ENCODE results near the gene GPRIN1. TPM values are rescaled to one million over a fixed set of nuclear protein-coding genes. Genes with fewer than 3 reads are reported as not detected.
A peak's percentile ranks its signal among the peaks of the same experiment; 100 is the strongest.

The GPRIN1 gene
- total RNA-seq, 2 donors from 2014 or later, result 0.57 to 0.60 TPM

DNA sequence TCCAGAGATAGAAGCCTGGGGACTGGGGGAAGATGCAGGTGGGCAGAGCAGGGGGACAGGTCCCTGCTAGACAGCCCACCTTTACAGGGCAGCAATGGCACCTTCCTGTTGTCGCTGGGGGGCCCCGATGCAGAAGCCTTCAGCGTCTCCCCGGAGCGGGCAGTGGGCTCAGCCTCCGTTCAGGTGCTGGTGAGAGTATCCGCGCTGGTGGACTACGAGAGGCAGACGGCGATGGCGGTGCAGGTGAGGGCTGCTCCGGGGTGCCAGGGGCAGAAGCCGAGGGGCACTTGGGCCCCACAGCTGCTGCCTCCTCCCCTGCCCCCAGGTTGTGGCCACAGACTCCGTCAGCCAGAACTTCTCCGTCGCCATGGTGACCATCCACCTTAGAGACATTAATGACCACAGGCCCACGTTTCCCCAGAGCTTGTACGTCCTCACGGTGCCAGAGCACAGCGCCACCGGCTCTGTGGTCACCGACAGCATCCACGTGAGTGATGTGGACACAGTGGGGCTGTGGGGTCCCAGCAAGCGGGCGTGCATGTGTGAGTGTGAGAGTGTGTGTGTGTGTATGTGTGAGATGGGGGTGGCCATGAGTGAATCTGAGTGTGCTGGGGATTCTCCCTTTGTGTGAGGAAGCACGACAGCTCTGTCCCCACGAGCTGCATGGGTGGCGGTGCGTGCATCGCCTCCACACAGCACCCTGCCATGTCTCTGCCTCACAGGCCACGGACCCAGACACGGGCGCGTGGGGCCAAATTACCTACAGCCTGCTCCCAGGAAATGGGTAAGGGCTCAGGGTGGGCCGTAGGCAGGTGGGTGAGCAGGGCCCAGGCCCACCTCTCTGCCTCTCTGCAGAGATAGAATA is 32.4 kb downstream of the GPRIN1 start:
- DNase-seq (no peak), ATAC-seq (no peak)
- Mint-ChIP-seq H3K4me3 (no peak overlapping the region), H3K36me3 (ENCODE audit: low read depth) (no peaks in the 10 kb centered on the region), H3K27me3 (peaks cover 4% of the 10 kb centered on the region), H3K4me1 (peaks cover 10% of the 10 kb centered on the region), H3K27ac (peak overlapping the region; percentile 39)
- no peaks in the 10 kb centered on the region for H3K9me3 ChIP-seq (ENCODE audit: control insufficient read depth, low read length, poor library complexity, severe bottlenecking)

DNA sequence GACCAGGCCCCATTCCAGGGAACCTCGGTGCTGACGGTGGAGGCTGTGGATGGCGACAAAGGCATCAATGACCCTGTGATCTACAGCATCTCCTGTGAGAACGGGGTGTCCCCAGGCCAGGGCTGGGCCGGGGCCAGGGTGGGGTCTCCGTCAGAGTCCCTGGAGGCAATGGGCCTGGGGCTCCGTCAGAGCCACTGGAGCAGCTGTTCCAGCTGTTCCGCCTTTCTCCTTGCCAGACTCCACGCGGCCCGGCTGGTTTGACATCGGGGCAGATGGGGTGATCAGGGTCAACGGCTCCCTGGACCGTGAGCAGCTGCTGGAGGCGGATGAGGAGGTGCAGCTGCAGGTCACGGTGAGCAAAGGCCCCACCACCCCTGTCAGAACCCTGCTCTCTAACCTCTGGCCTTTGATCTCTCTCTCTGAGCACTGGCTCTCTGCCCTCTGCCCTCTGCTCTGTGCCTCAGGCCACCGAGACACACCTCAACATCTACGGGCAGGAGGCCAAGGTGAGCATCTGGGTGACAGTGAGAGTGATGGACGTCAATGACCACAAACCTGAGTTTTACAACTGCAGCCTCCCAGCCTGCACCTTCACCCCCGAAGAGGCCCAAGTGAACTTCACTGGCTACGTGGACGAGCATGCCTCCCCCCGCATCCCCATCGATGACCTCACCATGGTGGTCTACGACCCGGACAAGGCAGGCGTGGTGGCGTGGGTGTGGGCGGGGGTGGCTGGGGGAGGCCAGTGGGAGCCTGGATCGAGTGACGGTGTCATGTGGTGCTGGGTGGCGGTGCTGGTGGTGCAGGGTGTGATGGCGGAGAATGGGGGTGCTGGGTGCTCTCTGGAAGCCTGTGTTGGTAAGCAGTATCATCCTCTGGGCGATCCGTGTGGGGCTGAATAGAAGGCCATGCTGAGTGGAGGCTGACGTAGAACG is 34.2 kb downstream of the GPRIN1 start:
- H3K27me3 Mint-ChIP-seq, result peaks cover 4% of the 10 kb centered on the region
- H3K9me3 ChIP-seq (ENCODE audit: control insufficient read depth, low read length, poor library complexity, severe bottlenecking), result no peaks in the 10 kb centered on the region
- no peak for ATAC-seq
- H3K36me3 Mint-ChIP-seq (ENCODE audit: low read depth), result no peaks in the 10 kb centered on the region
- H3K4me1 Mint-ChIP-seq, result peaks cover 10% of the 10 kb centered on the region
- DNase-seq, result no peak
- H3K4me3 Mint-ChIP-seq, result no peak overlapping the region
- H3K27ac Mint-ChIP-seq, result no peak overlapping the region

DNA sequence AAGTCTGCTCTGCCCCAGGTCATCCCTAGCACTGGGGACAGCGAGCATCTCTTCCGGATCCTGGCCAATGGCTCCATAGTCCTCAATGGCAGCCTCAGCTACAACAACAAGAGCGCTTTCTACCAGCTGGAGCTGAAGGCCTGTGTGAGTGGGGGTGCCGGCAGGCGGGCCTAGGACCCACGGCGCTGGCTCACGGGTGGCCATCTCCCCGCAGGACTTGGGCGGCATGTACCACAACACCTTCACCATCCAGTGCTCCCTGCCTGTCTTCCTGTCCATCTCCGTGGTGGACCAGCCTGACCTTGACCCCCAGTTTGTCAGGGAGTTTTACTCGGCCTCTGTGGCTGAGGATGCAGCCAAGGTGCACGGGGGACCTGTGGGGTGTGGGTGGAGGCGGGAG is 34.9 kb downstream of the GPRIN1 start:
- H3K36me3 Mint-ChIP-seq (ENCODE audit: low read depth), result no peaks in the 10 kb centered on the region
- no peaks in the 10 kb centered on the region for H3K9me3 ChIP-seq (ENCODE audit: control insufficient read depth, low read length, poor library complexity, severe bottlenecking)
- no peak for DNase-seq
- ATAC-seq, result no peak
- peaks cover 10% of the 10 kb centered on the region for H3K4me1 Mint-ChIP-seq
- H3K27me3 Mint-ChIP-seq, result peaks cover 4% of the 10 kb centered on the region
- no peak overlapping the region for H3K4me3 Mint-ChIP-seq
- no peak overlapping the region for H3K27ac Mint-ChIP-seq

DNA sequence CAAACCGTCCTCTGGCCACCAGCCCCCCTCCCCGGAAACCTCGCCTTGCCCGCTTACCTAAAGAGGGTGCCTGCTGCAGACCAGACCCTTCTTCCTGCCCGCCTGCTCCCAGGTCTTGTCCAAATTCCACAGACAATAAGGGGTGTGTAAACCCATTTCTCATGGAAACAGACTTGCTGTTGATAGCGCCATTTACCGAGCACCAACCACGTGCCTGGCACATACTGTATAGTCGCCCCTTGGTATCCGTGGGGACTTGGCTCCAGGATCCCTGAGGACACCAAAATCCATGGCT is 35.7 kb downstream of the GPRIN1 start:
- Mint-ChIP-seq H3K27me3 (peaks cover 4% of the 10 kb centered on the region), H3K4me1 (peaks cover 10% of the 10 kb centered on the region), H3K36me3 (ENCODE audit: low read depth) (no peaks in the 10 kb centered on the region), H3K27ac (no peak overlapping the region), H3K4me3 (no peak overlapping the region)
- ATAC-seq (no peak), DNase-seq (no peak)
- H3K9me3 ChIP-seq (ENCODE audit: control insufficient read depth, low read length, poor library complexity, severe bottlenecking), result no peaks in the 10 kb centered on the region

DNA sequence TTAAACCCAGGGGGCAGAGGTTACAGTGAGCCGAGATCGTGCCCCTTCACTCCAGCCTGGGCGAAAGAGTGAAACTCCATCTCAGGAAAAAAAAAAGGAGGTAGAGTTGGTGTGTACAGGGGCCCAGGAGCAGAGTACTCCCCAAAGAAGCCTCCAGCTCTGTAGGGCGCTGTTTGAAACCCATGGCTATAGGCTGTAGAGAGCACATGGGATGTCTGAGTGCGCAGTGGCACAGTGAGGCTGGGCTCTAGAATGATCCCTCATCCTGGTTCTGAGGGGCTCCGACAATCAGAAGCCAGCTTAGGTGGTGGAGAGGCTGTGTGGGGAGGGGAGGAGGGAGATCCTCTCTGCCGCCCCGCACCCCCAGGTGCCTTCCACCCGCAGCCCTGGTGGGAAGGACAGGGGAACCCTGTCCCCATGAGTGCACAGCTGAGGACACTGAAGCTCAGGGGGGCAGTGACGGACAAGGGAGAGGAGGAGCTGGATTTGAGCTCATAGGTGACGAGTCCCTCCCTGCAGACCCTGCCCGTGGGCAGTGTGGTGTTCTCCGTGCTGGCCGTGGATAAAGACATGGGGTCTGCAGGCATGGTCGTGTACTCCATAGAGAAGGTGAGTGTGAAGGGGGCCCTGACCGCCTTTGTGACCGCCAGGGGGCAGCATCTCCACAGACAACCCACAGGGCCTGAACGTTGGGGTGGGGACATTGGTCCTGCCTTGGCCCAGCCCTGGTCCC is 36.2 kb downstream of the GPRIN1 start:
- H3K36me3 Mint-ChIP-seq (ENCODE audit: low read depth), result no peaks in the 10 kb centered on the region
- DNase-seq, result peak; percentile 56 to 75 (median 67)
- H3K27me3 Mint-ChIP-seq, result peaks cover 4% of the 10 kb centered on the region
- no peaks in the 10 kb centered on the region for H3K9me3 ChIP-seq (ENCODE audit: control insufficient read depth, low read length, poor library complexity, severe bottlenecking)
- H3K4me1 Mint-ChIP-seq, result peaks cover 10% of the 10 kb centered on the region
- no peak overlapping the region for H3K4me3 Mint-ChIP-seq
- no peak overlapping the region for H3K27ac Mint-ChIP-seq
- ATAC-seq, result peak; percentile 87

DNA sequence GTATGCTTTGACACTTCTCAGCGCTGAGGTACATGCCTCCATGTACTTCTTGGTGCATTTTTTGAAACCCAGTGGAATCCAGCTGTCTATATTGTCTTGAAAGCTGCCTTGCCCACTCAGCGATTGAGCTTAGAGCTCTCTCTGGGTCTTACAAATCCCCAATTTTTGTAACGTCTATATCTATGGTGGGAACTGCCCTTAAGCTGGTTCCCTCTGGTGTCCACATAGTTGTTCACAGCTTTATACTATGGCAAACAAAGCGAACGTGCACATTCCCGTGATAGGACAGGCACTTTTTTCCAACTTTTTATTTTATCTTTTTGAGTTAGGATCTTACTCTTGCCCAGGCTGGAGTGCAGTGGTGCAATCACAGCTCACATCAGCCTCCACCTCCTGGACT is 39.9 kb downstream of the GPRIN1 start:
- H3K27ac Mint-ChIP-seq, result no peak overlapping the region
- ATAC-seq (no peak), DNase-seq (no peak)
- H3K4me3 Mint-ChIP-seq, result no peak overlapping the region
- H3K4me1 Mint-ChIP-seq, result peaks cover 8% of the 10 kb centered on the region
- peaks cover 11% of the 10 kb centered on the region for H3K27me3 Mint-ChIP-seq
- H3K9me3 ChIP-seq (ENCODE audit: control insufficient read depth, low read length, poor library complexity, severe bottlenecking), result no peaks in the 10 kb centered on the region
- H3K36me3 Mint-ChIP-seq (ENCODE audit: low read depth), result peaks cover 2% of the 10 kb centered on the region

- peaks cover 4% of the 10 kb centered on the region for H3K4me1 Mint-ChIP-seq
- peaks cover 2% of the 10 kb centered on the region for H3K36me3 Mint-ChIP-seq (ENCODE audit: low read depth)
- no peak for ATAC-seq
These were observed 41.3 kb downstream of the GPRIN1 start for GRCh38 chr5:176568657-176569056.

GRCh38 chr5:176565760-176566288 is 44.1 kb downstream of the GPRIN1 start:
- Mint-ChIP-seq H3K4me3 (no peak overlapping the region), H3K27me3 (peaks cover 7% of the 10 kb centered on the region), H3K27ac (no peak overlapping the region), H3K4me1 (peaks cover 8% of the 10 kb centered on the region), H3K36me3 (ENCODE audit: low read depth) (peaks cover 5% of the 10 kb centered on the region)
- DNase-seq (no peak), ATAC-seq (no peak)
- no peaks in the 10 kb centered on the region for H3K9me3 ChIP-seq (ENCODE audit: control insufficient read depth, low read length, poor library complexity, severe bottlenecking)

More at GRCh38 chr5:176568657-176569056, 41.3 kb downstream of the GPRIN1 start:
- Mint-ChIP-seq H3K4me3 (no peak overlapping the region), H3K27ac (no peak overlapping the region), H3K27me3 (peaks cover 11% of the 10 kb centered on the region)
- DNase-seq, result no peak
- no peaks in the 10 kb centered on the region for H3K9me3 ChIP-seq (ENCODE audit: control insufficient read depth, low read length, poor library complexity, severe bottlenecking)

GRCh38 chr5:176564002-176564401 is 46.0 kb downstream of the GPRIN1 start:
- DNase-seq (no peak), ATAC-seq (no peak)
- Mint-ChIP-seq H3K4me3 (no peak overlapping the region), H3K27ac (no peak overlapping the region), H3K27me3 (peaks cover 7% of the 10 kb centered on the region), H3K36me3 (ENCODE audit: low read depth) (peaks cover 5% of the 10 kb centered on the region), H3K4me1 (peaks cover 18% of the 10 kb centered on the region)
- no peaks in the 10 kb centered on the region for H3K9me3 ChIP-seq (ENCODE audit: control insufficient read depth, low read length, poor library complexity, severe bottlenecking)

DNA sequence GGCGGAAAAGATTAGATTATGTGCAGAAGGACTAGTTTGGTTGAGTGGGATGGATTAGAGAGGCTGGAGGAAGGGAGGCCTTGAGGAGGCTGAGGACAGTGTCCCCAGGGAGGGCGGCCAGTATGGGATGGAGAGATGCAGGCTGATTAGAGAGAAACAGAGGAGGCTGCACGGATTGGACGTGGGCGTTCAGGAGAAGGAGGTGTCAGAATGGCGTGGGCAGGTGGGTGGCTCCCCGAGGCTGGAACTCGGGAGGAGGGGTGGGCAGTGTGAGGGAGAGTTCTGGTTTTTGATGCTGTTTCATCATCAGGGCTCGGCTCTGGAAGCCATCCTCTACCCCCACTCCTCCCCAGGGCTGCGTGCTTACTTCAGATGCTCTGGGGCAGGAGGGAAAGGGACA is 47.8 kb downstream of the GPRIN1 start:
- Mint-ChIP-seq H3K4me1 (peaks cover 18% of the 10 kb centered on the region), H3K4me3 (peak overlapping the region; percentile 25), H3K27me3 (peaks cover 7% of the 10 kb centered on the region), H3K36me3 (ENCODE audit: low read depth) (peaks cover 5% of the 10 kb centered on the region), H3K27ac (peak overlapping the region; percentile 76)
- H3K9me3 ChIP-seq (ENCODE audit: control insufficient read depth, low read length, poor library complexity, severe bottlenecking), result no peaks in the 10 kb centered on the region
- no peak for DNase-seq
- ATAC-seq, result no peak

- H3K4me1 Mint-ChIP-seq, result peaks cover 22% of the 10 kb centered on the region
These were observed 48.7 kb downstream of the GPRIN1 start for GRCh38 chr5:176561259-176561658.

DNA sequence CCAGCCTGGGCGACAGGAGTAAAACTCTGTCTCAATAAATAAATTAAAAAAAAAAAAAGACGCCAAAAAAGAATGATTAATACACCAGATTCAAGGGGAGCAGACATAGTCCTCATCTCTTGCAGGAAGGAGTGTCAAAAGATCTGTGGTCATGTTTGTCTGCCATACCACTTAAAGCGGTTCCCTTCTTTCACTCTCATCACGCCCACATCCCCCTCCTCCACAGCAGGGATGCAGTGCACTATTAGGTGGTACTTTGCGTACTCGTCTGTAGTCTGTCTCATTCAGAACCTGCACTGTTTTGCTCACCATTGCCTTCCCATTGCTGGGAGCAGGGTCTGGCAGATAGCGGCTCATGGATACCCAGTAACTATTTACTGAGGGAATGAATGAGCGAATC is 49.6 kb downstream of the GPRIN1 start:
- Mint-ChIP-seq H3K27ac (peak overlapping the region; percentile 45), H3K4me1 (peaks cover 28% of the 10 kb centered on the region), H3K36me3 (ENCODE audit: low read depth) (peaks cover 3% of the 10 kb centered on the region), H3K4me3 (no peak overlapping the region), H3K27me3 (no peaks in the 10 kb centered on the region)
- ATAC-seq (no peak), DNase-seq (no peak)
- H3K9me3 ChIP-seq (ENCODE audit: control insufficient read depth, low read length, poor library complexity, severe bottlenecking), result no peaks in the 10 kb centered on the region

More at GRCh38 chr5:176561259-176561658, 48.7 kb downstream of the GPRIN1 start:
- Mint-ChIP-seq H3K4me3 (no peak overlapping the region), H3K36me3 (ENCODE audit: low read depth) (peaks cover 5% of the 10 kb centered on the region), H3K27ac (peak overlapping the region; percentile 76), H3K27me3 (peaks cover 7% of the 10 kb centered on the region)
- ATAC-seq, result no peak
- no peak for DNase-seq
- no peaks in the 10 kb centered on the region for H3K9me3 ChIP-seq (ENCODE audit: control insufficient read depth, low read length, poor library complexity, severe bottlenecking)

DNA sequence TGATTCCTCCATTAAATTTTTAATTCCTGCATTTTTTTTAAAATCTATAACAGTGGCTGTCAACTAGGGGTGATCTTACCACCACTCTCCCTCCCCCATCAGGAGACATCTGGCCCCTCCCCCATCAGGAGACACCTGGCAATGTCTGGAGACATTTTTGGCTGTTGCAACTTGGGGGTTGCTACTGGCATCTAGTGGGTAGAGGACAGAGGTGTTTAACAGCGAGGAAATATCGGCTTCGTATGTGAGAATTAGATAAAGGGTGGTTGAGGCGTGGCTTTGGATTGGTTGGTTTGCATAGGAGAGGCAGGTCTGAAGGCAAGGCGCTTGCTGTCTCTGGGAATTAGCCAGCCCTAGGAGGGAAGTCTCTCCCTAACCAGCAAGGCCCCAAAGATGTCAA is 50.3 kb downstream of the GPRIN1 start:
- Mint-ChIP-seq H3K4me3 (peak overlapping the region; percentile 46), H3K4me1 (peaks cover 34% of the 10 kb centered on the region), H3K36me3 (ENCODE audit: low read depth) (peaks cover 3% of the 10 kb centered on the region), H3K27ac (peak overlapping the region; percentile 45), H3K27me3 (no peaks in the 10 kb centered on the region)
- H3K9me3 ChIP-seq (ENCODE audit: control insufficient read depth, low read length, poor library complexity, severe bottlenecking), result no peaks in the 10 kb centered on the region
- DNase-seq (no peak), ATAC-seq (peak; percentile 69)
